ENCODE results near the gene GRIK3. TPM values are rescaled to one million over a fixed set of nuclear protein-coding genes. Genes with fewer than 3 reads are reported as not detected.

The GRIK3 gene
- total and polyA plus RNA-seq, 2 experiments from 2014 or later, result under 0.01 TPM; not detected in 1

DNA sequence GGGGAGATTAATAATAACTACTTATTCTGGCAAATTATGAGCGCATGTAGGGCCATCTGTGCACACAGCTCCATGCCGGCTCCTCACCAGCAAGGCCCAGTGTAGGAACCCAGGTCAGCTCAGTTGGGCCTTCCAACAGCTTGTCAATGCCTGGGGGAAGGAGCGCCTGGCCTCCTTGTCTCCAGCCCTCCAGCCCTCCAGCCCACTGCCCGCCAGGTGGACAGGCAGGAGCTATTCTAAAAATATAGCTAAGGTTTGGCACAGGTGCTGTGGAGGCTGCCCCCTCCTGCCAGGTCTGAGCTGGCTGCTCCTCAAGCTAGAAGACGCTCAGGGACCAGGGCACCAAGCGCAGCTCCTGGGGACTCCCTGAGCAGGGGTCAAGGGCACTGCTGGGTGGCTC lies 85.7 kb downstream of the GRIK3 start:
- Histone ChIP-seq H3K4me2 (no peak overlapping the region), H3K9me3 (ENCODE audit: low read depth) (no peaks in the 10 kb centered on the region), H3K79me2 (no peaks in the 10 kb centered on the region), H3K27ac (no peak overlapping the region), H2AFZ (no peak overlapping the region), H3K9me2 (replicated peaks; ENCODE audit: insufficient read depth) (no peaks in the 10 kb centered on the region), H3K4me3 (no peak overlapping the region), H3K36me3 (replicated peaks; ENCODE audit: insufficient read depth, low read depth) (no peaks in the 10 kb centered on the region), H3K27me3 (no peaks in the 10 kb centered on the region), H4K20me1 (ENCODE audit: insufficient read depth, poor library complexity, severe bottlenecking) (no peaks in the 10 kb centered on the region), H3K4me1 (ENCODE audit: insufficient read depth) (no peaks in the 10 kb centered on the region)
- WGBS (ENCODE audit: low lambda C conversion rate, missing lambda C conversion rate), result 96% methylated on average over 6 of the region's 6 CpGs
- no peak for DNase-seq (ENCODE audit: low spot score)
- no peak for TF ChIP-seq EZH2phosphoT487 (IDR thresholded peaks at IDR 0.05; ENCODE audit: low read depth, severe bottlenecking, unreplicated experiment)
- TF ChIP-seq EZH2 (IDR thresholded peaks at IDR 0.05; ENCODE audit: borderline replicate concordance), result no peak
- TF ChIP-seq, protein P1, sequence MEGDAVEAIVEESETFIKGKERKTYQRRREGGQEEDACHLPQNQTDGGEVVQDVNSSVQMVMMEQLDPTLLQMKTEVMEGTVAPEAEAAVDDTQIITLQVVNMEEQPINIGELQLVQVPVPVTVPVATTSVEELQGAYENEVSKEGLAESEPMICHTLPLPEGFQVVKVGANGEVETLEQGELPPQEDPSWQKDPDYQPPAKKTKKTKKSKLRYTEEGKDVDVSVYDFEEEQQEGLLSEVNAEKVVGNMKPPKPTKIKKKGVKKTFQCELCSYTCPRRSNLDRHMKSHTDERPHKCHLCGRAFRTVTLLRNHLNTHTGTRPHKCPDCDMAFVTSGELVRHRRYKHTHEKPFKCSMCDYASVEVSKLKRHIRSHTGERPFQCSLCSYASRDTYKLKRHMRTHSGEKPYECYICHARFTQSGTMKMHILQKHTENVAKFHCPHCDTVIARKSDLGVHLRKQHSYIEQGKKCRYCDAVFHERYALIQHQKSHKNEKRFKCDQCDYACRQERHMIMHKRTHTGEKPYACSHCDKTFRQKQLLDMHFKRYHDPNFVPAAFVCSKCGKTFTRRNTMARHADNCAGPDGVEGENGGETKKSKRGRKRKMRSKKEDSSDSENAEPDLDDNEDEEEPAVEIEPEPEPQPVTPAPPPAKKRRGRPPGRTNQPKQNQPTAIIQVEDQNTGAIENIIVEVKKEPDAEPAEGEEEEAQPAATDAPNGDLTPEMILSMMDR (IDR thresholded peaks at IDR 0.05; ENCODE audit: poor library complexity), result no peak

GRCh38 chr1:36948147-36948546 lies 86.2 kb downstream of the GRIK3 start:
- no peaks in the 10 kb centered on the region for H3K27me3 ChIP-seq
- no peaks in the 10 kb centered on the region for H3K79me2 ChIP-seq
- TF ChIP-seq EZH2 (IDR thresholded peaks at IDR 0.05; ENCODE audit: borderline replicate concordance), result no peak
- H3K27ac ChIP-seq, result no peak overlapping the region
- no peak overlapping the region for H3K4me2 ChIP-seq
- no peak overlapping the region for H2AFZ ChIP-seq
- no peaks in the 10 kb centered on the region for H4K20me1 ChIP-seq (ENCODE audit: insufficient read depth, poor library complexity, severe bottlenecking)
- no peak for DNase-seq (ENCODE audit: low spot score)
- H3K9me2 ChIP-seq (replicated peaks; ENCODE audit: insufficient read depth), result no peaks in the 10 kb centered on the region
- 79% methylated on average over 2 of the region's 2 CpGs for WGBS (ENCODE audit: low lambda C conversion rate, missing lambda C conversion rate)
- no peaks in the 10 kb centered on the region for H3K9me3 ChIP-seq (ENCODE audit: low read depth)
- H3K4me3 ChIP-seq, result no peak overlapping the region
- no peaks in the 10 kb centered on the region for H3K36me3 ChIP-seq (replicated peaks; ENCODE audit: insufficient read depth, low read depth)
- H3K4me1 ChIP-seq (ENCODE audit: insufficient read depth), result no peaks in the 10 kb centered on the region

DNA sequence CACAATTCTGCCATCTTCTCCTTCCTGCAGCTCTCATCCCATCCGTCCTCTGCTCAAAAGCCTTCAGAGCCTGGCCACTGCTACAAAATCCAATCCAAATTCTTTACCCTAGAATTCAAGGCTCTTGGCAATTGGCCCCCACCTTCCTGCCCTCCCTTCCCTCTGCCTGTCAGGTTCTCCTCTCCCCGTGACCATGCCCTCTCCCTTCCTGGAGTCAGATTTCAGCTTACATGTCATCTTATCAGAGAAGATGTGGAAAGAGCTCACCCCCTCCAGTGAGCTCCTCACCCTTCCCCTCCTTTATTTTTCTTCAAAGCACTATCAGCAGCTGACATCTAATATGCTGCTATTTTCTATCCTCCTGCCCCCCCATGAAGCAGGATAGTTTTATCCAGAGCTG lies 86.9 kb downstream of the GRIK3 start:
- Histone ChIP-seq H3K4me1 (ENCODE audit: insufficient read depth) (no peaks in the 10 kb centered on the region), H3K9me2 (replicated peaks; ENCODE audit: insufficient read depth) (no peaks in the 10 kb centered on the region), H3K36me3 (replicated peaks; ENCODE audit: insufficient read depth, low read depth) (no peaks in the 10 kb centered on the region), H3K79me2 (no peaks in the 10 kb centered on the region), H2AFZ (no peak overlapping the region), H3K9me3 (ENCODE audit: low read depth) (no peaks in the 10 kb centered on the region), H3K27me3 (no peaks in the 10 kb centered on the region), H4K20me1 (ENCODE audit: insufficient read depth, poor library complexity, severe bottlenecking) (no peaks in the 10 kb centered on the region), H3K4me3 (no peak overlapping the region), H3K27ac (no peak overlapping the region), H3K4me2 (no peak overlapping the region)
- DNase-seq (ENCODE audit: low spot score), result no peak
- WGBS (ENCODE audit: low lambda C conversion rate, missing lambda C conversion rate), result 42% methylated on average over 2 of the region's 2 CpGs
- TF ChIP-seq EZH2phosphoT487 (IDR thresholded peaks at IDR 0.05; ENCODE audit: low read depth, severe bottlenecking, unreplicated experiment) (no peak), EZH2 (IDR thresholded peaks at IDR 0.05; ENCODE audit: borderline replicate concordance) (no peak)
- TF ChIP-seq, protein P1 (IDR thresholded peaks at IDR 0.05; ENCODE audit: poor library complexity), result no peak

DNA sequence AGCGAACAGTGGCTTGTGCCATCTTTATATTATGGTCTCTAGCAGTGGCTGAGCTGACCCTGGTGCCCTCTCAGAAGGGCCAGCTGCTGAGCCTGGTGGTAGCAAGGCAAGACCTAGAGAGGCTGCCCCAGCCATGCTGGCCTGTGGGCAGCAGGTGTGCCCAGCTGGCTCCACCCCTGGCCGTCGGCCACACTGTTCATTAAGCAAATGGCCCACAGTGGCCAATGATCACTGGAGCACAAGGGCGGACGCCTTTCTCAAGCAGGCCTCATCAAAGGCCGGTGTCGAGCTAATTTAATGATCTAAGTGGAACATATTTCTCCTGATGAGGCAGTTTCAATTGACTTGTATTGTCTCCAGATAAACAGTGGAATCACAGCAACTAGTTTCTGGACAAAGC lies 89.4 kb downstream of the GRIK3 start:
- 89% methylated on average over 7 of the region's 7 CpGs for WGBS (ENCODE audit: low lambda C conversion rate, missing lambda C conversion rate)
- Histone ChIP-seq H3K27me3 (peaks cover under 1% of the 10 kb centered on the region), H3K9me3 (ENCODE audit: low read depth) (no peaks in the 10 kb centered on the region), H2AFZ (no peak overlapping the region), H3K4me2 (no peak overlapping the region), H3K9me2 (replicated peaks; ENCODE audit: insufficient read depth) (no peaks in the 10 kb centered on the region), H3K4me3 (no peak overlapping the region), H3K36me3 (replicated peaks; ENCODE audit: insufficient read depth, low read depth) (no peaks in the 10 kb centered on the region), H3K4me1 (ENCODE audit: insufficient read depth) (no peaks in the 10 kb centered on the region), H4K20me1 (ENCODE audit: insufficient read depth, poor library complexity, severe bottlenecking) (no peaks in the 10 kb centered on the region), H3K79me2 (no peaks in the 10 kb centered on the region), H3K27ac (no peak overlapping the region)
- TF ChIP-seq EZH2 (IDR thresholded peaks at IDR 0.05; ENCODE audit: borderline replicate concordance) (no peak), EZH2phosphoT487 (IDR thresholded peaks at IDR 0.05; ENCODE audit: low read depth, severe bottlenecking, unreplicated experiment) (no peak)
- TF ChIP-seq, protein P1 (IDR thresholded peaks at IDR 0.05; ENCODE audit: poor library complexity), result no peak
- no peak for DNase-seq (ENCODE audit: low spot score)
